GM18498 (cell line): ENCODE data around the gene BMP6.

Experiments used
- ATAC-seq: cut with Tn5 transposase; IDR thresholded peaks from one replicate; pipeline ENCODE4 v1.9.1; 2021; ENCODE audit warnings: mild to moderate bottlenecking, moderate library complexity; ENCODE audit not compliant: unreplicated experiment

Gene BMP6

GRCh38 chr6:7919871-7920270 lies 194.0 kb downstream of the BMP6 start:
- no peak for ATAC-seq

- no peak for ATAC-seq
Observed at GRCh38 chr6:7920425-7920824, 194.5 kb downstream of the BMP6 start.

GRCh38 chr6:7921046-7921445 lies 195.1 kb downstream of the BMP6 start:
- no peak for ATAC-seq

- ATAC-seq = no peak
Observed at GRCh38 chr6:7921632-7922092, 195.8 kb downstream of the BMP6 start.

GRCh38 chr6:7922596-7922995 lies 196.7 kb downstream of the BMP6 start:
- no peak for ATAC-seq

GRCh38 chr6:7924867-7925266 lies 199.0 kb downstream of the BMP6 start:
- ATAC-seq = no peak
